HG03439 (cell line): ENCODE data around the gene CYP2E1.
"Not testable (repeated sequence)": the region's sequence is repeated elsewhere in the genome, so short reads cannot be mapped to it uniquely, and the experiment has no call there.

Experiments
- ATAC-seq: cut with Tn5 transposase; IDR thresholded peaks from one replicate; pipeline ENCODE4 v1.9.1; 2021; ENCODE audit warnings: mild to moderate bottlenecking, moderate library complexity; ENCODE audit not compliant: unreplicated experiment

CYP2E1 gene

DNA sequence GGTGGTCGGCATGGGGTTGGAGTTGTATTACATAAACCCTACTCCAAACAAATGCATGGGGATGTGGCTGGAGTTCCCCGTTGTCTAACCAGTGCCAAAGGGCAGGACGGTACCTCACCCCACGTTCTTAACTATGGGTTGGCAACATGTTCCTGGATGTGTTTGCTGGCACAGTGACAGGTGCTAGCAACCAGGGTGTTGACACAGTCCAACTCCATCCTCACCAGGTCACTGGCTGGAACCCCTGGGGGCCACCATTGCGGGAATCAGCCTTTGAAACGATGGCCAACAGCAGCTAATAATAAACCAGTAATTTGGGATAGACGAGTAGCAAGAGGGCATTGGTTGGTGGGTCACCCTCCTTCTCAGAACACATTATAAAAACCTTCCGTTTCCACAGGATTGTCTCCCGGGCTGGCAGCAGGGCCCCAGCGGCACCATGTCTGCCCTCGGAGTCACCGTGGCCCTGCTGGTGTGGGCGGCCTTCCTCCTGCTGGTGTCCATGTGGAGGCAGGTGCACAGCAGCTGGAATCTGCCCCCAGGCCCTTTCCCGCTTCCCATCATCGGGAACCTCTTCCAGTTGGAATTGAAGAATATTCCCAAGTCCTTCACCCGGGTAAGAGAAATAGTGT lies at the start of gene CYP2E1:
TSS of gene CYP2E1 (plus strand) at position 407 of the 632 bp plus-strand sequence. CDS start at position 440, 33 bp downstream.
- ATAC-seq = no peak

DNA sequence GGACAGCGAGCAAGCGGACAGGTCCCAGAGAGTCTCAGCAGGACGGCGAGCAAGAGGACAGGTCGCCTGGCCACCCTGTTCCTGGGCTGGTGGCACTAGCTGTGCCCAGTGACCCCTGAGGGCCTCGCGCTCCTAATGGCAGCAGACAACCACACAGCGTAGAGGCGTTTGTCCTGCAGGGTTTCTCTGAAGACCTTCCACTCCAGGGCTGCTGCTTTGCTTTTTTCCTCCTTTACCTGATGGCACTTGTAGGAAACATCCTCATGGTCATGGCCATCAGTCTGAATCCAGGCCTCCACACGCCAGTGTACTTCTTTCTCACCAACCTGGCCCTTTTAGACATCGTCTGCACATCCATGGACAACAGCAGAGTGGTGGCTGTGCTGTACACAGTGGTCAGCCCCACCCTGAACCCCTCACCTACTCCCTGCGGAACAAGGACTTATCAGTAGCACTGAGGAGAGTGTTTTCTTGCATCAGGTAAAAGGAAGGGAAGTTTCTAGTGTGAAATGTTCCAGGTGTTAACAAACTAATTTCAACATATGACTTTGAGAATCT lies 46.0 kb upstream of the CYP2E1 start:
- ATAC-seq = no peak

DNA sequence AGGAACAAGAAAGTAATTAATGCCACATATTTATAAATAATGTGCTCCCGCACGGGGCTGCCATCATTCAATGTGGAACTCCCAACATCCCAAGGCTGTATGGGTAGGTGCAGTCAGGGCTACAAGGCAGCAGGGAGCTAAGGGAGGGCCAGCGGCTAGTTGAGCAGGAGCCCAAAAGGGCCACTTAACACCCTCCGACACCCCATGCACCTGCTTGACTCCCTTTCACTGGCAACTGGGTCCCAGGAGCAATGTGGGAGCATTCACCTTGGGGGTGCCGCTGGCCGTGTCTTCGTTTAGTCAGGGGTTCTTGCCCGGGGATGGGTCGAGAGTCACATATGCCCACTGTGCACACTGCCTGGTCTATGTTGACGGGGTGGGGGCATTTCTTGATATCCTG lies 45.5 kb upstream of the CYP2E1 start:
- ATAC-seq = no peak

DNA sequence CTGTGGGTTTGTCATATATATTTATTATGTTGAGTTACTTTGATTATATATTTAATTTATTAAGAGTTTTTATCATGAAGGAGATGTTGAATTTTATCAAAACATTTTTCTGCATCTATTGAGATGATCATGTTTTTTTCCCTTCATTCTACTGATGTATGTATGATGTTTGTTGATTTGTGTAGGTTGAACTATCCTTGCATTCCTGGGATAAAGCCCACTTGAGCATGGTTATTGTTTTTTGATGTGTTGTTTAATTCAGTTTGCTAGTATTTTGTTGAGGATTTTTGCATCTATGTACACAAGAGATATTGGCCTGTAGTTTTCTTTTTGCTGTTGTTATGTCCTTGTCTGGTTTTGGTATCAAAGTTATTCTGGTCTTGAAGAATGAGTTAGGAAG lies 42.3 kb upstream of the CYP2E1 start:
- no peak for ATAC-seq

DNA sequence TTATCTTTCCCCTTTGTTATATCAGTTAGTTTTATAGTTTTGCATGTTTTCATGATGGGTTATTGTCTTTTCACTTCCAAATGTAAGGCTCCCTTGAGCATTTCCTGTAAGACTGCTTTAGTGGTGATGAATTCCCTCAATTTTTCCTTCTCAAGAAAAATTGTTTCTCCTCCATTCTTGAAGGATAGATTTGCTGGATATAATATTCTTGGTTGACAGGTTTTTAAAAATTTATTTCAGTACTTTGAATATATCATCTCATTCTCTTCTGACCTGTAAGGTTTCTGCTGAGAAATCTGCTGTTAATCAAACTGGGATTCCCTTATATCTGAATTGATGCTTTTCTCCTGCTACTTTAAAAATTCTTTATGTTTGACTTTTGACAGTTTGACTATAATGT lies 40.1 kb upstream of the CYP2E1 start:
- ATAC-seq = no peak

DNA sequence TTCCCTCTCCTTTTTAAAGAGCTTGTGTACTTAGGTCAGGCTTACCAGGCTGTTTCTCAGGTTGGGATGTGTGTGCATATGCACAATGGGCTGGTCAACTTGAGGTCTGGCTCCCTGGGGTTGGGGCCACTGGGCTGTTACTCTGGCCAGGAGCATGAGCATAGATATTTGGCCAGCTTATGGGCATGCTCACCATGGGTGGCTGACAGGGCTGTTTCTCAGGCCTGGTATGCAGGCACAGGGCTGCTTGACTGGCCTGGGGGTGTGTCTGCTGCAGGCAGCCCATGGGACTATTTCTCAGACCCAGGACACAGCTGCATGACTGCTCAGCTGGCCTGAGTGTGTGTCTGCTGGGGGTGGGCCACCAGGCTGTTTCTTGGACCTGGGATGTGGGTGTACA lies 38.8 kb upstream of the CYP2E1 start:
- ATAC-seq = no peak

DNA sequence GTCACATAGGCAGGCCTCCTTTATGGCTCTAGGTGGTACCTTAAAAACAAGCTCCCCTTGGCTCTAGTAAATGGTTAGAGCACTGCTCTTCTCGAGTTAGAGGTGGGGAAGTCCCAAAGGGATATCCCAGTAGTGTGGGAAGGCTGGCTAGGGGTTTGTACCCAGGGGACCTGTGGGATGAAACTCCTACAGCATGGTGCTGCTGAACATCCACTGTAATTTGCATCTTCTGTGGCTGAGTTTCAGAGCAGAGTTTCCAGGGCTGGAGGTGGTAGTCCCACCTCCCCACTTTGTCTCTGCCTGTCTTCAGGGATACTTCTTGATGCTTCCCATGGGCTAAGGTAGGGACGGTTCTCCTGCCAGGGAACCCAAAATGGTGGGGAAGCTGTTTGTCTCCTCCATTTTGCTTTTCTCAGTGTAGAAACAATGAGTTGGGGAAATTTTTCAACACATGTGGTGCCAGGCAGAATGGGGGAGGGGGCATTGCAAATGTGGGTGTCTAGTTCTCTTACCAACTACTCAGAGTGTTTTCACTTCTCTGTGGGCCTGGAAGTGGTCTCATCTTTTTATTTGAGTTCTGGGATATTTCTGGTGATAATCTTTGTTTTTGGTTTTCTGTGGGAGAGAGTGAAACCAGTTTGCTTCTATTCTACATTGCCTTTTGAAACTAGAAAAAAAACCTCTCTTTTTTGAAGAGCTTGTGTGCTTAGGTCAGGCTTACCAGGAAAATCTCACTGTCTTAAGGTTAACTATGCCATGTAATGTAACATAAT lies 37.2 kb upstream of the CYP2E1 start:
- no peak for ATAC-seq

DNA sequence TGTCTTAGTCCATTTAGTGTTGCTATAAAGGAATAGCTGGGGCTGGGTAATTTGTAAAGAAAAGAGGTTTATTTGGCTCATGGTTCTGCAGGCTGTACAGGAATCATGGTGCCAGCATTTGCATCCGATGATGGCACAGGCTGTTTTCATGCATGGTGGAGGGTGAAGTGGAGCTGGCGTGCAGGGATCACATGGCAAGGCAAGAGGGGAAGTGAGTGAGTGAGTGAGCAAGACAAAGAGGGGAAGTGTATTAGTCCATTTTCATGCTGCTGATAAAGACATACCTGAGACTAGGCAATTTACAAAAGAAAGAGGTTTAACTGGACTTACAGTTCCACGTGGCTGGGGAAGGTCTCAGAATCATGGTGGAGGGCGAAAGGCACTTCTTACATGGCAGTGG lies 33.6 kb upstream of the CYP2E1 start:
- not testable (repeated sequence) for ATAC-seq

DNA sequence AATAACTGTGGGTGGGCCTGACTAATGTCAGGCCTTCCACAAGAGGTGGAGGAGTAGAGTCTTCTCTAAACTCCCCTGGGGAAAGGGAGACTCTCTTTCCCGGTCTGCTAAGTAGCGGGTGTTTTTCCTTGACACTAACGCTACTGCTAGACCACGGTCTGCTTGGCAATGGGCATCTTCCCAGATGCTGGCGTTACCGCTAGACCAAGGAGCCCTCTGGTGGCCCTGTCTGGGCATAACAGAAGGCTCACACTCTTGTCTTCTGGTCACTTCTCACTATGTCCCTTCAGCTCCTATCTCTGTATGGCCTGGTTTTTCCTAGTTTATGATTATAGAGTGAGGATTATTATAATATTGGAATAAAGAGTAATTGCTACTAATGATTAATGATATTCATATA lies 29.8 kb upstream of the CYP2E1 start:
- not testable (repeated sequence) for ATAC-seq

DNA sequence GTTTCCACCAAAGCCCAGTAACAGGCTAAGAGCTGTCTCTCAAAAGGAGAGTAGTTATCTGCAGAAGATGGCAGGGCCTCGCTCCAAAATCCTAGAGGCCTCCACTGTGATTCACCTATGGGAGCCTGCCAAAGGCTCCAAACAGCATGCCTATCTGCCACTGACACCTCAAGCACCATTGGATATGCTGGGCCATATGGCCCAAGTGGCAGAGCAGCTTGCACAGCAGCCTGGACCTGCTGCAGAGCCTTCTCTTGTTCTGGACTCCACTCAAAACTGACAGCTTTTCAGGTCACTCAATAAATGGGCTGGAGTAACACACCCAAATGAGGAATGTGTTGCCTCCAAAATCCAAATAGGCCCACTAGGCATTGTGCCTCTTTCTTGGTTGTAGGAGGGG lies 28.0 kb upstream of the CYP2E1 start:
- ATAC-seq = not testable (repeated sequence)

DNA sequence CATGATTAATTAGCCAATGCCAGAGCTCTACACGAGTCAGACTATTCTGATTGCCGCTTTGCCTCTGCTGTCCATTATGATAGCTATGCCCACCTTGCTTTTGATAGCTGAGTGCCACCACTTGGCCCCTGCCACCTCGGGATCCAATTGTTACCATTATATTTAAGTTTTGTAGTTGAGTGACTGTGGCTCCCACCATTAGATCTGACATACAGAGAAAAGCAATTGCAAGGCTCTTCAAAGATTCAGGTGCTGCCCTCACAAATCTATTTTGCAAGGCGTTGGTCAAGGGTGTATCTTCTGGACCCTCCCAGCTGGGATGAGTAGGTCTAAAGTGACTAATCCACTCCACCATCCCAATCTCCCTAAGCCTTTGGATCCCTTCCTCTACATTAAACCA lies 26.3 kb upstream of the CYP2E1 start:
- not testable (repeated sequence) for ATAC-seq

DNA sequence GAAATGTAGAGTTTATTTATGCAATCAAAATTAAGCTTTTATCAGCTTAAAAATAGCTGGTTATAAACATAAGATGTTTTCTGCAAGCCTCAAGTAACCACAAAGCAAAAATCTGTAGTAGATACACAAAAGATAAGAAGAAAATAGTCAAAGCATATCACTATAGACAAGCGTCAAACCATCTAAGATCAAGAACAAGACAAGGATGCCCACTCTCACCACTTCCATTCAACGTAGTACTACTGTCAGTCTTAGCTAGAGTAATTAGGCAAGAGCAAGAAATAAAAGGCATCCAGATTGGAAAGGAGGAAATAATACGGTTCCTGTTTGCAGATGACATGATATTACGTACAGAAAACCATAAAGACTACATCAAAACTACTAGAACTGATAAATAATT lies 17.5 kb upstream of the CYP2E1 start:
- ATAC-seq = no peak

DNA sequence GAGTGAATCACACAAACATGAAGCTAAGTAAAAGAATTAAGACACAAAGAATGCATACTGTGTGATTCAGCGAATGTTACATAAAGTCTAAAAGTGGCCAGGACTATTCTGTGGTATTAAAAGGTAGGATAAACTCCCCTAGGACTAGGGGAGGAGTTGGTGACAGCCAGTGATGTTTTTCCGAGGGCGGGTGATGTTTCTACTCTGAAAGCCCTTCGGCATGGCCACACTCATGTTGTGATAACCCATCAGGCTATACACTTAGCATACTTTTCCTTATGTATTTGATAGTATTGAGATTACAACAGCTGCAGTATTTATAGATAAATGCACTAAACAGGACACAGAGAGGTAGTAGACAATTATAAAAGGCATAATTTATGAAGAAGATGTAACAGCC lies 15.8 kb upstream of the CYP2E1 start:
- no peak for ATAC-seq

DNA sequence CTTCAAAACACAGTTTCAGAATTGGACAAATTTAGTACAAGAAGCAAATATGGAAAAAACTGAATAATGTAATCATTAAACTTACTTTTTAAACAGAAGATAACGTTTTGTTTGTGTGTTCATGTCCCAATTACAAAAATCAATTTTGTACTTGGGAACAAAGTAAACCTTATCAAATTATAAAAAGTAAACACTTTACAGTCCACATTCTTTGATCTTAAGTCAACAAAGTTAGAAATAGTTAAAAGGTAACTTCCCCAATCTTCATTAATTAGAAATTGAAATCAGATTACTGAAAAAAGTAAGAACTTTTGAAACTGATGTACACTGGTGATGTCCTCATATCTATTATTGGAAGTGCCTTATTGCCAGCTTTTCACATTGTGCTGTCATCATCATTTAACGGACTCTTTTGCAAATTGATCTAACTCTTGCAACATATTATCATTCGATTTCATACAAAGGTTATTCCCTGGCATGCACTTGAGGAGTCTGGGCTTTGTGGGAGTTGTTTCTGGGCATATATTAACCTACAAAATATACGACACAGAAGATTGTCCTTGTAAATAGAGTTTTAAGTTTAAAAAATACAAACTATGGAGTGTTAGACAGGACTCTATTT lies 15.1 kb upstream of the CYP2E1 start:
- ATAC-seq = no peak

DNA sequence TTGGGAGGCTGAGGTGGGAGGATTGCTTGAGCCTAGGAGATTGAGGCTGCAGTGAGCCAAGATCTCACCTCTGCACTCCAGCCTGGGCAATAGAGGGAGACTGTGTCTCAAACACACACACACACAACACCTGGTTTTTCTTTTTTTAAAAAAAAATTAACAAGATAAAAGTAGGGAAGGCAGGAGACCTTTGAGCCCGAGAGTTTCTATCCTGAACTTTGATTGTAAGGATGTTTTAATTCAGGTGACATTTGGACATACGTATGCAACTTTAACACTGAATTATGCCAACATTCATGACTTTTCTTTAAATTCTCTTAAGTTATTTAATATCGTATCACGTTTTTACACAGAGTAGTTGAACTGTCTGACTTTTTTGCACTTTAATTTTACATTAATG lies 11.7 kb upstream of the CYP2E1 start:
- ATAC-seq = no peak

DNA sequence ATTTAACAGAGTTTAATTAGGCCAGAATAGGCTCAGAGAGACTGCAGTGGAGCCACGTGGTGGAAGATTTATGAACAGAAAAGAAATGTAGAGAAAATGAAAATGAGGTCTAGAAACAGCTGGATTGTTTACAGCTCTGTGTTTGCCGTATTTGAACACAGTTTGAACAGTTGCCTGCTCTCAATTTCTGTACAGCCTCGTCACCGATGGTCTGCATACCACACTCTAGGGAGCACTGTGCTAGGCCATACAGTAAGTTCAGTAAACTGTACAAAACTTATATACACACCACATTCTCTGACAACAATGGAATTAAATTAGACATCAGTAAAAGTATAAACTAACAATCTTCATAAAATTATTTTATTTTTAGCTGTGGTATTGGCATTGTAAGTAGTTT lies 11.1 kb upstream of the CYP2E1 start:
- ATAC-seq = no peak

DNA sequence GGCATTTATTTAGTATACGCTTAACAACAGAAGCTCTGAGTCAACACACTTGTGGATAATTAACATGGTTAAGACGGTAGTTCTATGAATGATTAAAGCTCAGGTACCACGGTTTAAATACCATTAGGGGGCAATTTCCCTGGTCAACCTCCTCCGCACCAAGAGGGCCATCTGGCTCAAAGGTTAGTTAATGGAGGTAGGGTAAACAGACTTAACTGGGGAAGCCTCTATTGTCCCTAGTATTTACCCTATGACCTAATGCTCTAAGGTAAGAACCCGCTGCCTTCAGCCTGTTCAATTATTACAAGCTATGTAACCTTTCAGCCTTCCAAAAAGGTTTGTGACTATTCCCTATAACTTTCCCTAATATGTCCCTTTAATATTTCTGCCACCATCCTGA lies 8.6 kb upstream of the CYP2E1 start:
- ATAC-seq = not testable (repeated sequence)

DNA sequence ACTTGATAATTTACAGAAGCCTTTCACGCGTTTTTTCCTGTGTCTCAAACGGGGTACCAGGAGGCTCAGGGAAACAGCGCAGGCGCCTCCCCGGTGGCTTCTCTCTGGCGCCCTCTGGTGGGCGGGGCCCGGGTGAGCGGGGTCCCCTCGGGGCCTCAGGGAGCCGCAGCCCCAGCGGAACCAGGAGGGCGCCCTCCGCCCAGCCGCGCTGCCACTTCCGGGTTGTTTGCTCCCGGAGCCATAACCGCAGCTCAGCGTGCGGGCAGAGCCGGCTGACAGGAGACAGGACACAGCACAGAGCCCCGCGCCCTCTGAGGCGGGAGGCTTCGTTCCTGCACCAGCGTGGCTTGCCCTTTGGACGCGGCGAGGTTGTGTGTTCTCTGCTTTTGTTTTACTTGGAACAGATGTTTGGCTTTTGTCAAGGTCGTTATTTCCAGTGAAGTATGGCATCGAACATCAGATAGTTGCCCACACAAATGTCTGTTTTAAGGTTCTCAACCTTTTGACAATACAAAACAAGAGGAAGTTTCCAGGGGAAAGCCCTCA lies 6.9 kb upstream of the CYP2E1 start:
- peak; percentile 94 for ATAC-seq

DNA sequence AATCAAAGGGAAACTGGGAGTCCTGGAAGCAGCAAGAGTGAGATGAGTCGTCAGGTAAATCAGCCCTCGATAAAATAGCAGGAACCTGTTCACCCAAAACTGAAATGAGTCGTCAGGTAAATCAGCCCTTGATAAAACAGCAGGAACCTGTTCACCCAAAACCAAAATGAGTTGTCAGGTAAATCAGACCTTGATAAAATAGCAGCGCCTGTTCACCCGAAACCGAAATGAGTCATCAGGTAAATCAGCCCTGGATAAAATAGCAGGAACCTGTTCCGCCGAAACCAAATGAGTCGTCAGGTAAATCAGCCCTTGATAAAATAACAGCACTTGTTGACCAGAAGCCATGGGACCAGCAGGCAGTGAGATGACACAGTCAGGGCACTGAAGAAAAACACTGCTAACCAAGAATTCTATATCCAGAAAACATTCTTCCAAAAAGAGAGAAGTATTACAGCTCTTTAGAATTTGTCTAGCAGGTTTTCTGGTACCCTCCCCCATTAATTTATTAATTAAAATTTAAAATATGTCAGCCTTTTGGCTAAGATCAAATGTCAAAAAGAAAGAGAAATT lies 3.4 kb upstream of the CYP2E1 start:
- ATAC-seq = no peak

DNA sequence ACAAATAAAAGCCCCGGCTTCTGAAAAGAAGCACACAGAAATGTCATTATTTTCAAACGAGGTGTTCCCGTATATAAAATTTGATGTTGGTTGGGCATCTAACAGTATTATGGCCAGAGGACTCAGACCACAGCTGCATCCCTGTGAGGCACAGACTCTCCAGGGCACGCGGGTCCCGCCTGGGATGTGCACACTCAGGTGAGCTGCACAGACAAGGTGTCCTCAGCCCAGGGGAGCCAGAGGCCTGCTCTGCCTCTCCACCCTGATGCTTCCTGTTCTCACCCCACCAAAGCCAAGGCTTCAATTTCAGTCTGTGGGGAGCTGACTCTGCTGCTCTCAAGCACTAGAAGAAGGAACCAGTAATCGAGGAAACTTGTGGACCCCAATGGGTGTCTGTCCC lies 1.7 kb upstream of the CYP2E1 start:
- no peak for ATAC-seq

DNA sequence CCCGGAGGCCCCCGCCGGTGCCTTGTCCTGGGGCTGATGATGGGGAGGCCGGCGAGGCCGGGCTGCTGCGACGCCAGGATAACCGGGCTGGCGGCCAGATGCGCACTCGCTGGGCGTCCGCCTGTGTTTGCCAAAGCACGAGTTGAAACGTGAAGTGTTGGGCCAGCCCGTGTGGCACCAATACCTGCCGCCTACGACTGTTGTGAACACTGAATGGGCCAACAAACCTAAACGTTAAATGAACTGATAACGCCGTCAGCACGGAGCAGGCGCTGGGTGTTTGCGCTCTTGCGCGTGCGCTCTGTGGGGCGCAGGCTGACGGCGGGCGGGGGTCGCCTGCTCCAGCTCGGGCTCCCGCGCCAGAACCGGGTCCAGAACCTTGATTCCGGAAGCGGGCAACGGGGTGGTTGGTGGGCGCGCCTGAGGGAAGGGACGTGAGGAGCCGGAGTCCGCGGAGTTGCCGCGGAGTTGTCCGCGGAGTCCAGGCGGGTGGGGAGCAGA lies 658 bp downstream of the CYP2E1 start:
- ATAC-seq = no peak
